K562 (cell line): ENCODE data around the gene KCNK1.

Experiments
- HDAC6 ChIP-seq: IDR thresholded peaks from 2 replicates; pipeline ENCODE4 v1.6.1; 2012; ENCODE audit warnings: low read depth, mild to moderate bottlenecking, control low read depth, inconsistent platforms, low read length, moderate library complexity
- KLF6 ChIP-seq: fragments of 250-450 bp; sonication (Bioruptor Pico); IDR thresholded peaks from 2 replicates; pipeline ENCODE4 v1.4.0; 2020; ENCODE audit warnings: mild to moderate bottlenecking, moderate library complexity, borderline replicate concordance
- ZFX ChIP-seq: sonication (generic); formaldehyde crosslinking; IDR thresholded peaks from 2 replicates; pipeline ENCODE4 v1.8.0; 2022; ENCODE audit warnings: mild to moderate bottlenecking, missing genetic modification reagents, moderate library complexity
- TF ChIP-seq, protein P1 (sequence below): fragments of 250-450 bp; sonication (Bioruptor Pico); IDR thresholded peaks from 2 replicates; pipeline ENCODE4 v1.4.0; 2020; ENCODE audit warnings: mild to moderate bottlenecking, moderate library complexity
- TF ChIP-seq, protein P2 (sequence below): sonication (generic); formaldehyde crosslinking; IDR thresholded peaks from 2 replicates; pipeline ENCODE4 v1.9.0; 2022; ENCODE audit warnings: mild to moderate bottlenecking, missing genetic modification reagents
- TF ChIP-seq, protein P3 (sequence below), 3 experiments: IDR thresholded peaks in 2 of 3; conservative IDR thresholded peaks in 1 of 3; 2 replicates each; pipeline ENCODE4 v1.5.1; 2011 to 2012; ENCODE audit warnings: low read length in 3 of 3, mild to moderate bottlenecking in 3 of 3, control low read depth in 2 of 3, improper control_type of control experiment in 1 of 3, inconsistent platforms in 1 of 3, low read depth in 1 of 3, mixed read lengths in 1 of 3, moderate library complexity in 1 of 3; ENCODE audit not compliant: insufficient read depth in 2 of 3
- TF ChIP-seq, protein P4 (sequence below), 2 experiments: fragments of 450-650 bp in 1 of 2; sonication (generic) in 1 of 2; formaldehyde crosslinking in 1 of 2; IDR thresholded peaks in 1 of 2; conservative IDR thresholded peaks in 1 of 2; 2 replicates each; pipeline versions ENCODE4 v1.6.1 to v1.8.1; 2016 to 2023; ENCODE audit warnings: mild to moderate bottlenecking in 2 of 2, moderate library complexity in 2 of 2, inconsistent platforms in 1 of 2, missing genetic modification reagents in 1 of 2

DNA sequence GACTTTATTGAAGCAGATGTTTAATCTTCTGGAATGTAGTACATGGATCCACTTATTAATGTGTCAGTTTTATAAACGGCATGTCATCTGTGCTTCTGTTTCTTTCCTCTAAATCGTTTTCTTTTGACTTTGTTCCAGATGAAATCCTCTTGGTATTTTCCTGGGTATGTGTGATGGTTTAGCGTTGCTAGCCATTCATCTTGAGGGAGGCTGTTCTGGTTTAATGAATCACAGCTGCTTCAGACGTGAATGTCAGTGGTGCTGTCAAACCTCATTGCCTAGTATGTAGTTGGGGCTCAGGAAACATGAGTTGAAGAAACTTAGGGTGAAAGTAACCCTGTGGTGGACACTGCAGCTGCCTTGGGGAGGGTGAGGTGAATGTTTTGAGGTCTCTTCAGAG lies 33.2 kb downstream of the KCNK1 start:
- TF ChIP-seq, protein P1, sequence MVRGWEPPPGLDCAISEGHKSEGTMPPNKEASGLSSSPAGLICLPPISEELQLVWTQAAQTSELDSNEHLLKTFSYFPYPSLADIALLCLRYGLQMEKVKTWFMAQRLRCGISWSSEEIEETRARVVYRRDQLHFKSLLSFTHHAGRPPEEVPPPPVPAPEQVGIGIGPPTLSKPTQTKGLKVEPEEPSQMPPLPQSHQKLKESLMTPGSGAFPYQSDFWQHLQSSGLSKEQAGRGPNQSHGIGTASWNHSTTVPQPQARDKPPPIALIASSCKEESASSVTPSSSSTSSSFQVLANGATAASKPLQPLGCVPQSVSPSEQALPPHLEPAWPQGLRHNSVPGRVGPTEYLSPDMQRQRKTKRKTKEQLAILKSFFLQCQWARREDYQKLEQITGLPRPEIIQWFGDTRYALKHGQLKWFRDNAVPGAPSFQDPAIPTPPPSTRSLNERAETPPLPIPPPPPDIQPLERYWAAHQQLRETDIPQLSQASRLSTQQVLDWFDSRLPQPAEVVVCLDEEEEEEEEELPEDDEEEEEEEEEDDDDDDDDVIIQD (CRISPR knock-in tag): no peak
- TF ChIP-seq KLF6 (CRISPR knock-in tag) (no peak), HDAC6 (no peak), ZFX (CRISPR knock-in tag) (no peak)
- TF ChIP-seq, protein P2, sequence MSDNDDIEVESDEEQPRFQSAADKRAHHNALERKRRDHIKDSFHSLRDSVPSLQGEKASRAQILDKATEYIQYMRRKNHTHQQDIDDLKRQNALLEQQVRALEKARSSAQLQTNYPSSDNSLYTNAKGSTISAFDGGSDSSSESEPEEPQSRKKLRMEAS: no peak
- TF ChIP-seq, protein P3, sequence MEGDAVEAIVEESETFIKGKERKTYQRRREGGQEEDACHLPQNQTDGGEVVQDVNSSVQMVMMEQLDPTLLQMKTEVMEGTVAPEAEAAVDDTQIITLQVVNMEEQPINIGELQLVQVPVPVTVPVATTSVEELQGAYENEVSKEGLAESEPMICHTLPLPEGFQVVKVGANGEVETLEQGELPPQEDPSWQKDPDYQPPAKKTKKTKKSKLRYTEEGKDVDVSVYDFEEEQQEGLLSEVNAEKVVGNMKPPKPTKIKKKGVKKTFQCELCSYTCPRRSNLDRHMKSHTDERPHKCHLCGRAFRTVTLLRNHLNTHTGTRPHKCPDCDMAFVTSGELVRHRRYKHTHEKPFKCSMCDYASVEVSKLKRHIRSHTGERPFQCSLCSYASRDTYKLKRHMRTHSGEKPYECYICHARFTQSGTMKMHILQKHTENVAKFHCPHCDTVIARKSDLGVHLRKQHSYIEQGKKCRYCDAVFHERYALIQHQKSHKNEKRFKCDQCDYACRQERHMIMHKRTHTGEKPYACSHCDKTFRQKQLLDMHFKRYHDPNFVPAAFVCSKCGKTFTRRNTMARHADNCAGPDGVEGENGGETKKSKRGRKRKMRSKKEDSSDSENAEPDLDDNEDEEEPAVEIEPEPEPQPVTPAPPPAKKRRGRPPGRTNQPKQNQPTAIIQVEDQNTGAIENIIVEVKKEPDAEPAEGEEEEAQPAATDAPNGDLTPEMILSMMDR (IDR thresholded peaks at IDR 0.05 in 2 of 3, conservative IDR thresholded peaks at IDR 0.05 in 1 of 3; ENCODE audit: insufficient read depth in 2 of 3, low read depth in 1 of 3, low read length in 3 of 3): no peak
- TF ChIP-seq, protein P4, sequence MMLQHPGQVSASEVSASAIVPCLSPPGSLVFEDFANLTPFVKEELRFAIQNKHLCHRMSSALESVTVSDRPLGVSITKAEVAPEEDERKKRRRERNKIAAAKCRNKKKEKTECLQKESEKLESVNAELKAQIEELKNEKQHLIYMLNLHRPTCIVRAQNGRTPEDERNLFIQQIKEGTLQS (IDR thresholded peaks at IDR 0.05): no peak
- TF ChIP-seq, protein P4 (CRISPR knock-in tag; conservative IDR thresholded peaks at IDR 0.05): no peak
